ENCODE results near the gene NPAS1.

NPAS1 gene, protein sequence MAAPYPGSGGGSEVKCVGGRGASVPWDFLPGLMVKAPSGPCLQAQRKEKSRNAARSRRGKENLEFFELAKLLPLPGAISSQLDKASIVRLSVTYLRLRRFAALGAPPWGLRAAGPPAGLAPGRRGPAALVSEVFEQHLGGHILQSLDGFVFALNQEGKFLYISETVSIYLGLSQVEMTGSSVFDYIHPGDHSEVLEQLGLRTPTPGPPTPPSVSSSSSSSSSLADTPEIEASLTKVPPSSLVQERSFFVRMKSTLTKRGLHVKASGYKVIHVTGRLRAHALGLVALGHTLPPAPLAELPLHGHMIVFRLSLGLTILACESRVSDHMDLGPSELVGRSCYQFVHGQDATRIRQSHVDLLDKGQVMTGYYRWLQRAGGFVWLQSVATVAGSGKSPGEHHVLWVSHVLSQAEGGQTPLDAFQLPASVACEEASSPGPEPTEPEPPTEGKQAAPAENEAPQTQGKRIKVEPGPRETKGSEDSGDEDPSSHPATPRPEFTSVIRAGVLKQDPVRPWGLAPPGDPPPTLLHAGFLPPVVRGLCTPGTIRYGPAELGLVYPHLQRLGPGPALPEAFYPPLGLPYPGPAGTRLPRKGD

GRCh38 chr19:47019431-47020041 is at the start of gene NPAS1:
Gene NPAS1, plus strand, starts transcription at chr19:47019837. Its CDS starts 1,211 bp downstream, at chr19:47021048.
- Mint-ChIP-seq H3K9me3 (no peaks in the 10 kb centered on the region), H3K27ac (no peak within 1 kb of the TSS), H3K36me3 (no peaks in the 10 kb centered on the region), H3K4me3 (peak within 1 kb of the TSS; percentile 48), H3K4me1 (peaks cover 12% of the 10 kb centered on the region)
- DNase-seq (ENCODE audit: low spot score in 2 of 2) (no peak), ATAC-seq (peak; percentile 46)

- Mint-ChIP-seq H3K4me1 (peaks cover 44% of the 10 kb centered on the region), H3K36me3 (peaks cover 32% of the 10 kb centered on the region), H3K9me3 (no peaks in the 10 kb centered on the region), H3K4me3 (no peak overlapping the region), H3K27ac (no peak overlapping the region)
- DNase-seq (ENCODE audit: low spot score in 2 of 2) = no peak
- ATAC-seq = no peak
Measured at GRCh38 chr19:46970815-46971214, 48.8 kb upstream of the NPAS1 start.

- no peak overlapping the region for H3K4me3 Mint-ChIP-seq
- DNase-seq (ENCODE audit: low spot score in 2 of 2) (no peak), ATAC-seq (no peak)
- no peak overlapping the region for H3K27ac Mint-ChIP-seq
- H3K9me3 Mint-ChIP-seq = no peaks in the 10 kb centered on the region
- H3K36me3 Mint-ChIP-seq = peaks cover 25% of the 10 kb centered on the region
- peaks cover 48% of the 10 kb centered on the region for H3K4me1 Mint-ChIP-seq
Measured at GRCh38 chr19:46972311-46972710, 47.3 kb upstream of the NPAS1 start.

GRCh38 chr19:46974181-46974580 is 45.5 kb upstream of the NPAS1 start:
- ATAC-seq = no peak
- DNase-seq (ENCODE audit: low spot score in 2 of 2) = no peak
- Mint-ChIP-seq H3K9me3 (no peaks in the 10 kb centered on the region), H3K4me1 (peaks cover 49% of the 10 kb centered on the region), H3K4me3 (no peak overlapping the region), H3K36me3 (peaks cover 32% of the 10 kb centered on the region), H3K27ac (no peak overlapping the region)

DNA sequence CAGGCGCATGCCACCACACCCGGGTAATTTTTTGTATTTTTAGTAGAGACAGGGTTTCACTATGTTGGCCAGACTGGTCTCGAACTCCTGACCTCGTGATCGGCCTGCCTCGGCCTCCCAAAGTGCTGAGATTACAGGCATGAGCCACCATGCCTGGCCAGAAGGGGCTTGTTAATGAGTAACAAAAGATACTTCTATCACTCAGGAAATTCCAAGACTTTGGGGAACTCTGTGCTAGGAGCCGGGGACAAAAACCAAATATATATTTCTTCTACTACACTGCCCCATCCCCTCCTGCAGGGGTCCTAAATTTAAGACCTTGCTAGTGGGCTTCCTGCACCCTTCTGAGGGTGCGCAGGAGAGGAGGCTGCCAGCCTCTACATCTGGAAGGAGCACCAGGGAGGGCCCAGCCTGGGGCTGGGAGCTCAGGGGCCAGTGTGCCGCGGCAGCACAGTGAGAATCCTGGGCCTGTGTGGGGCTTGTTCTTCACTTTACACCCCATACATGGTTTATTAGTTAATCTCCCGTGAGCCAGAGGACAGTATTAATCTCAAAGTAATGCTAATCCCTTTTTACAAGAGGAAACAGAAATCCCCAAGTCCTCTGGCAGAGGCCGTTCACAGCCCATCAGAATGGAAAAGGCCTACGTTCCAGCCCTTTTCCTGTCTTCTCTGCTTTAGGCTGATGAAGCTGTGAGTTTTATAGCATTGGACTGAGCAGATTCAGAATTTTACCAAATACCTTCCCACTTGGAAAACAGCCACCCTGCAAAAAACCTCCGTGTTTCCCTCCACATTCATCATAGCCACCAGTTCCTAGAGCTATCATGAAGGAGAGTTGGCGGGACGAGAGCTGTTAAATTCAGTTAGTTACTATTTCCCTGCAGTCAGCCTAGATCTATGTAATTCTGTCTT is 44.4 kb upstream of the NPAS1 start:
- DNase-seq (ENCODE audit: low spot score in 2 of 2) = no peak
- H3K4me3 Mint-ChIP-seq = no peak overlapping the region
- peaks cover 49% of the 10 kb centered on the region for H3K4me1 Mint-ChIP-seq
- no peak overlapping the region for H3K27ac Mint-ChIP-seq
- no peak for ATAC-seq
- H3K36me3 Mint-ChIP-seq = peaks cover 24% of the 10 kb centered on the region
- no peaks in the 10 kb centered on the region for H3K9me3 Mint-ChIP-seq

- DNase-seq (ENCODE audit: low spot score in 2 of 2) = no peak
- no peak for ATAC-seq
Measured at GRCh38 chr19:46975925-46976782, 43.5 kb upstream of the NPAS1 start.

DNA sequence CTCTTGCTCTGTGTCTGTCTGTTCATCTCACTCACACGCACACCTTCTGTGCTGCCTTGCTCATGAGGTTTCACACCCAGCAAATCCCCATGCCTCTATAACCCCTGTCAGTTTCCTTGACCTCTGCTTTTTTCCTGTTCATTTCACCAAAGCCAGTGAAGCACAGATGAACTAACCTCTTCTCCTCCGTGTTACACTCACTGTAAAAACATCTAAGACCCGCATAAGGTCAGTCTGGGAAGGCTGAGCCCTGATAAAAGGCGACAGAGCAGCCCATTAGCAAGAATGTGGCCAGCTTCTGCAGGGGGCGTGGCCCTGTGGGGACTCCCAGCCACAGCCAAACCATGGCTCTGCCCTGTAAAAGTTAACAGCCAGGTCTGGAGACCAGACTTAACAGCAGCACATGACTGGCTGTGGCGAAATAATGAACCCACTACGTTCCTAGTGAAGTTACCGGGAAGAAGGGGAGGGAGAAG is 42.8 kb upstream of the NPAS1 start:
- no peak for DNase-seq (ENCODE audit: low spot score in 2 of 2)
- H3K4me1 Mint-ChIP-seq = peaks cover 65% of the 10 kb centered on the region
- H3K36me3 Mint-ChIP-seq = peaks cover 30% of the 10 kb centered on the region
- peak; percentile 84 for ATAC-seq
- peak overlapping the region; percentile 92 for H3K27ac Mint-ChIP-seq
- H3K9me3 Mint-ChIP-seq = no peaks in the 10 kb centered on the region
- peak overlapping the region; percentile 30 for H3K4me3 Mint-ChIP-seq

More at GRCh38 chr19:46975925-46976782, 43.5 kb upstream of the NPAS1 start:
- peaks cover 29% of the 10 kb centered on the region for H3K36me3 Mint-ChIP-seq
- peak overlapping the region; percentile 30 for H3K4me3 Mint-ChIP-seq
- H3K27ac Mint-ChIP-seq = peak overlapping the region; percentile 92
- no peaks in the 10 kb centered on the region for H3K9me3 Mint-ChIP-seq
- peaks cover 57% of the 10 kb centered on the region for H3K4me1 Mint-ChIP-seq

DNA sequence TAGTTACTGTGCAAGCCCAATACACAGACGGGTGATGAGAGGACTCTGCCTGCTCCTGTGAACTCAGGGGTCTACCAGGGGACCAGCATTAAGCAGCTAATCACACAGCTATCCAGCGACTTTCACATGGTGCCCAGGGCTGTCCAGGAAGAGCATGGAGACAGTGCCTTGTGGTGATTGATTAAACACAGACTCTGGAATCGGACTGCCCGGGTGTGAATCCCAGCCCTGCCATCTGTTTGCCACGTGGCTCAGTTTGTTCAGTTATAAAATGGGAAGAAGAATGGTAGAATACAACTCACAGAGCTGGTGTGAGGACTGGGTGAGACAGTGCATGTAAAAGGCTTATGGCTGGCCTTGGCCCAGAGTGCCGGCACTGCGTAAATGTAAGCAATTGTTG is 42.1 kb upstream of the NPAS1 start:
- Mint-ChIP-seq H3K4me3 (no peak overlapping the region), H3K36me3 (peaks cover 30% of the 10 kb centered on the region), H3K4me1 (peaks cover 66% of the 10 kb centered on the region), H3K9me3 (no peaks in the 10 kb centered on the region), H3K27ac (peak overlapping the region; percentile 92)
- no peak for DNase-seq (ENCODE audit: low spot score in 2 of 2)
- no peak for ATAC-seq

- Mint-ChIP-seq H3K9me3 (no peaks in the 10 kb centered on the region), H3K4me1 (peaks cover 66% of the 10 kb centered on the region), H3K36me3 (peaks cover 36% of the 10 kb centered on the region), H3K4me3 (no peak overlapping the region), H3K27ac (peak overlapping the region; percentile 92)
- ATAC-seq (peak; percentile 25), DNase-seq (ENCODE audit: low spot score in 2 of 2) (no peak)
Measured at GRCh38 chr19:46978171-46978869, 41.3 kb upstream of the NPAS1 start.

GRCh38 chr19:46979126-46980105 is 40.2 kb upstream of the NPAS1 start:
- Mint-ChIP-seq H3K4me1 (peaks cover 62% of the 10 kb centered on the region), H3K36me3 (peaks cover 36% of the 10 kb centered on the region), H3K27ac (peak overlapping the region; percentile 92), H3K4me3 (no peak overlapping the region), H3K9me3 (no peaks in the 10 kb centered on the region)
- ATAC-seq = no peak
- no peak for DNase-seq (ENCODE audit: low spot score in 2 of 2)

DNA sequence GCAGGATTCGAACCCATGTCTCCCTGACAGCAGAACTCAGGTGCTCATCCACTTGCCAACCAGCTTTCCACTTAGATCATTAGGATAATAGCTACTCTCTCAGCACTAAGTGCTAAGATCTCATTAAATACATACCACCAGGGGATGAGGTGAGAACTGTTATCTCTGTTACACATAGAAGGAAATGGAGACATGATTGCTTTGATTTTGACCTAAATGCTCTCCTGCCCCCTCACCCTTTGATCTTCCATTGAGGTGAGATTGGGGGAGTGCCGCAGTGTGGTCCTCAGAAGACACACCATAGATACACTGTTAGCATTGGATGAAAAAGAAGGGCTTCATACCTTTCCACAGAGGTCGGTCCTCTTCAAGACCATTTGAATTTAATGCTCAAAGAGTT is 38.9 kb upstream of the NPAS1 start:
- ATAC-seq = no peak
- Mint-ChIP-seq H3K4me1 (peaks cover 68% of the 10 kb centered on the region), H3K4me3 (no peak overlapping the region), H3K36me3 (peaks cover 36% of the 10 kb centered on the region), H3K9me3 (no peaks in the 10 kb centered on the region), H3K27ac (no peak overlapping the region)
- DNase-seq (ENCODE audit: low spot score in 2 of 2) = no peak

GRCh38 chr19:46981286-46981945 is 38.2 kb upstream of the NPAS1 start:
- DNase-seq (ENCODE audit: low spot score in 2 of 2) = no peak
- Mint-ChIP-seq H3K9me3 (no peaks in the 10 kb centered on the region), H3K36me3 (peaks cover 36% of the 10 kb centered on the region), H3K4me3 (no peak overlapping the region), H3K4me1 (peaks cover 62% of the 10 kb centered on the region), H3K27ac (peak overlapping the region; percentile 70)
- ATAC-seq = no peak
